NB4 (cell line): ENCODE results near the gene IAH1.

Experiments used
- DNase-seq: peaks from one replicate; pipeline ENCODE4 v3.0.0; 2010; ENCODE audit warnings: low read depth
- H3K4me3 ChIP-seq: one replicate; pipeline ENCODE4 v1.5.1; 2011; ENCODE audit warnings: mild to moderate bottlenecking, low read depth, low read length, moderate library complexity
- MYC ChIP-seq: IDR thresholded peaks from 2 replicates; pipeline ENCODE4 v1.6.1; 2011; ENCODE audit warnings: low read depth, low read length
- POLR2A ChIP-seq: IDR thresholded peaks from 2 replicates; pipeline ENCODE4 v1.6.1; 2011; ENCODE audit warnings: mild to moderate bottlenecking; ENCODE audit not compliant: insufficient read length; ENCODE audit errors: extremely low read depth
- TF ChIP-seq, protein P1 (sequence below): IDR thresholded peaks from 2 replicates; pipeline ENCODE4 v1.6.1; 2011; ENCODE audit warnings: low read depth, low read length
- TF ChIP-seq, protein P2 (sequence below): IDR thresholded peaks from one replicate; pipeline ENCODE4 v1.5.1; 2012; ENCODE audit warnings: low read depth, low read length

The IAH1 gene

DNA sequence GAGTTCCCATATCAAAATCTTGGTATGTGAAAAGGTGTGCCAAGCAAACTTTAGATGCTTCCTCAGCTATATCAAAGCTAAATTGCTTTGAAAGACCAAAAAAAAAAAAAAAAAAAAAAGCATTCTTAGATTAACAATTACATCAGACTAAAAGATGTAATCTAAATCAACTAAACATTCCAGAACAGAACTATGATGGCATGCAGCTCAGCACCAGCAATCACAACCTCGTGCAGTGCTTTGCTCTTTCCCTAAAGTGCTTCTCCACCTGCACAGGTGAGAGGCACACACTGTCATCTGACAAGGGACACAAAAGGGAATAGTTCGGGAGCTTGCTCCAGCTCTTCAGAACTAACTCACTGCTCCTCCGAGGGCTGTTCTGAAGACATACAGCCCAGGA, 43.8 kb downstream of the IAH1 start:
- TF ChIP-seq, protein P1, sequence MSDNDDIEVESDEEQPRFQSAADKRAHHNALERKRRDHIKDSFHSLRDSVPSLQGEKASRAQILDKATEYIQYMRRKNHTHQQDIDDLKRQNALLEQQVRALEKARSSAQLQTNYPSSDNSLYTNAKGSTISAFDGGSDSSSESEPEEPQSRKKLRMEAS = no peak
- no peak for TF ChIP-seq POLR2A
- TF ChIP-seq MYC = no peak
- TF ChIP-seq, protein P2, sequence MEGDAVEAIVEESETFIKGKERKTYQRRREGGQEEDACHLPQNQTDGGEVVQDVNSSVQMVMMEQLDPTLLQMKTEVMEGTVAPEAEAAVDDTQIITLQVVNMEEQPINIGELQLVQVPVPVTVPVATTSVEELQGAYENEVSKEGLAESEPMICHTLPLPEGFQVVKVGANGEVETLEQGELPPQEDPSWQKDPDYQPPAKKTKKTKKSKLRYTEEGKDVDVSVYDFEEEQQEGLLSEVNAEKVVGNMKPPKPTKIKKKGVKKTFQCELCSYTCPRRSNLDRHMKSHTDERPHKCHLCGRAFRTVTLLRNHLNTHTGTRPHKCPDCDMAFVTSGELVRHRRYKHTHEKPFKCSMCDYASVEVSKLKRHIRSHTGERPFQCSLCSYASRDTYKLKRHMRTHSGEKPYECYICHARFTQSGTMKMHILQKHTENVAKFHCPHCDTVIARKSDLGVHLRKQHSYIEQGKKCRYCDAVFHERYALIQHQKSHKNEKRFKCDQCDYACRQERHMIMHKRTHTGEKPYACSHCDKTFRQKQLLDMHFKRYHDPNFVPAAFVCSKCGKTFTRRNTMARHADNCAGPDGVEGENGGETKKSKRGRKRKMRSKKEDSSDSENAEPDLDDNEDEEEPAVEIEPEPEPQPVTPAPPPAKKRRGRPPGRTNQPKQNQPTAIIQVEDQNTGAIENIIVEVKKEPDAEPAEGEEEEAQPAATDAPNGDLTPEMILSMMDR = no peak
- no peak for DNase-seq
- no peak overlapping the region for H3K4me3 ChIP-seq

DNA sequence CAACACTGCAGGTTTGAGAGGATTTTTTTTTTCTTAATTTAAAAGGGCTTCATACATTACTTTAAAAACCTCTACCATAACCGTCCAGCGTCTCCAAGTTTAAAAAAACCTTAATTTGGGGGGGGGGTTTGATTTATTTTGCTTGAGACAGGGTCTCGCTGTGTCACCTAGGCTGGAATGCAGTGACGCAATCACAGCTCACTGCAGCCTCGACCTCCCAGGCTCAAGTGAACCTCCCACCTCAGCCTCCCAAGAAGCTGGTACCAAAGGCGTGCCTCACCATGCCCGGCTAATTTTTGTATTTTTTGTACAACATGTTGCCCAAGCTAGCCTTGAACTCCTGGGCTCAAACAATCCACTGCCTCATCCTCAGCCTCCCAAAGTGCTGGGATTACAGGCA, 44.4 kb downstream of the IAH1 start:
- H3K4me3 ChIP-seq = no peak overlapping the region
- TF ChIP-seq, protein P1 = no peak
- TF ChIP-seq MYC = no peak
- no peak for DNase-seq

DNA sequence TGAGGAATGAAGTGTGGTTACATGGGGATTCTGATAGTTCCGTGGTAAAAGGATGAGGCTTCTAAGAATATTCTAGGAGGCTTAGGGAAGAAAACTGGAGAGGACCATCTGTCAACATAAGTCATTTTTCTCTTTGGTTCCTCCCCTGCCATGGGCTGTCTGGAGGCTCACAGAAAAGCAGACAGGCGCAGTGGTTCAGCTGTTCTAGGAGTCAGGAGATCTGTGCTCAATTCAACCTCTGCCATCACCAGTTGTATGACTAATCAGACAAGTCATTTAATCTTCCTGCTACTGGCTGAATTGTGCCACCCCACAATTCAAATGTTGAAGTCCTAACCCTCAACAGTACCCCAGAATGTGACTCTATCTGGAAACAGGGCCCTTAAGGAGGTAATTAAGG, 44.9 kb downstream of the IAH1 start:
- no peak for DNase-seq
- TF ChIP-seq, protein P1 = no peak
- TF ChIP-seq MYC (no peak), POLR2A (no peak)
- TF ChIP-seq, protein P2 = no peak
- no peak overlapping the region for H3K4me3 ChIP-seq

DNA sequence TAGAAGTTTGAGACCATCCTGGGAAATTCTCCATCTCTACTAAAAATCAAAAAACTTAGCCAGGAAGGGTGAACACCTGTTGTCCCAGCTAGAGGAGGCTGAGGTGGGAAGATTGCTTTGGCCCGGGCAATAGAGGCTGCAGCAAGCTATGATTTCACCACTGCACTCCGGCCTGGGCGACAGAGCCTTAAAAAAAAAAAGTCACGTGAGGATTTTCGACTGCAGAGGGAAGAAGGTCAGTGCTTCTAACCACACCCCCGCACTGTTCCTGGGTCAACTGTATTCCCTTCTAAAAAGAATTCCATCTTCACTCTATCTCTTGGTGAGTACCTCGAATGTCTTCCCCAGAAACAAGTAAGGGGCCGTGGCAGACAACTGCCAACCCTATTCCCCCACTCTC, 49.9 kb downstream of the IAH1 start:
- TF ChIP-seq MYC = no peak
- no peak for TF ChIP-seq POLR2A
- TF ChIP-seq, protein P1 = no peak

DNA sequence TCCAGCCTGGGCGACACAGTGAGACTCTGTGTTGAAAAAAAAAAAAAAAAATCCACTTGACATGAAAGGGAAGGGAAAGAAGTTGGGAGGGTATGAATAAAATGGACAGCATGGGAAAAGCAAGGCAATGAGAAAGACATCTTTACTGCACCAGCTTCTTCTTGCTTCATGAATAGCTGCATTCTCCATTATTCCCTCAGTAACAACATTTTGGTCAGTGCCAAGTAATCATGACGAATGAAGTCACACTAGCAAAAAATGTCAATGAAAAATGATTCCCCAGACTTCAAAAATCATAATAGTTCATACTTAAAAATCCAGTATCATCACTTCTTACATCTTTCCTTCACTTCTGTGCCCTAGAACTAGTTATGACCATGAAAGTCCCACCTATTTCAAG, 50.9 kb downstream of the IAH1 start:
- DNase-seq = no peak
- TF ChIP-seq MYC (no peak), POLR2A (no peak)
- TF ChIP-seq, protein P1 = no peak
- TF ChIP-seq, protein P2 = no peak
- no peak overlapping the region for H3K4me3 ChIP-seq

More for the DNA sequence above, 49.9 kb downstream of the IAH1 start:
- DNase-seq = no peak
- no peak overlapping the region for H3K4me3 ChIP-seq

DNA sequence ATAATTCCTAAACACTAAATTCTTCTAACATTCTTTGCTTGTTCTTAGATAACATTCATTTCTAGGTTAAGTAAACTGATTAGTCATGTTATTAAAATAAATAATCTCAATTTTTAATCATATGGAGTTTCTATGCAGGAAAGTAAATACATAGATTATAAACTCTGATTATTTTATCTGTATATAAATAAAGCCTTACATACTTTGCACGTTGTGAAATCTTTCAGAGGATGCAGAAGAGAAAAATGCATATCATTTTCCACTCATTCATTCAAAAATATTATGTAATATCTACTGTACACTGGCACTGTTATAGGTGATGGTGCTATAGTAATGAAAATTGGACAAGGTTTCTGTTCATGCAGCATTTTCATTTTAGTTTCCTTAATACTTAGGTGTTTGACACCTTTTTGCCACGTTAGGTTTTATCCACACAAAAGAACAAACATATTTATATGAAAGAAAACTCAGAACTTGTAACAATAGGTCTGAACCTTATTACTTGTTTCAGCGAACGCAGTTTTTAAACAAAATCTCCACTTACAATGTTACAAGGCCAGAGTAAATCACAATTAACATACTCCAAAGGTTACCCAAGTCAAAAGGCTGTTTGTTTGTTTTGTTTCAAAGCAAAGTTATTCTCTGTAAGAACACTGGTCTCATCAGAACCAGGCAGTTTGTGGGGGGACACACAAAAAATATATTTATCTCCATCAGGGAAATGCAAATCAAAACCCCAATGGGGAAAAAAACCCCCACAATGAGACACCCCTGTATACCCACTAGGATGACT, 53.8 kb downstream of the IAH1 start:
- TF ChIP-seq POLR2A (no peak), MYC (no peak)
- TF ChIP-seq, protein P1 = no peak
- TF ChIP-seq, protein P2 = no peak
- no peak overlapping the region for H3K4me3 ChIP-seq
- no peak for DNase-seq

DNA sequence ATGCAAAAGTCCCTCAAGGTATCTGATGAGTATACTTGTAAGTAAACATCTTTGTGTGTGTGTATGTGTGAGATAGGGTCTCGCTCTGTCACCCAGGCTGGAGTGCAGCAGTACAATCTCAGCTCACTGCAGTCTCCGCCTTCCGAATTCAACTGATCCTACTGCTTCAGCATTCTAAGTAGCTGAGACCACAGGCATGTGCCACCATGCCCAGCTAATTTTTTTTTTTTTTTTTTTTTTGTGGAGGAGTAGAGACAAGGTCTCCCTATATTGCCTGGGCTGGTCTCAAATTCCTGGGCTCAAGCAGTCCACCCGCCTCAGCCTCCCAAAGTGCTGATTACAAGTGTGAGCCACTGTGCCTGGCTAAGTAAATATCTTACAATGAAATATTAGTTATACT, 58.1 kb downstream of the IAH1 start:
- DNase-seq = no peak
- H3K4me3 ChIP-seq = no peak overlapping the region
- TF ChIP-seq POLR2A (no peak), MYC (no peak)
- TF ChIP-seq, protein P2 = no peak
- TF ChIP-seq, protein P1 = no peak
